Stimulated activated CD8-positive, alpha-beta memory T cell treated with anti-CD3 and anti-CD28 coated beads, Interleukin-12 subunit alpha, Interleukin-12 subunit beta, amount 100 ng/mL, for 24 hours (primary cell): ENCODE results near the gene USP10.
"Not testable (repeated sequence)": the region's sequence is repeated elsewhere in the genome, so short reads cannot be mapped to it uniquely, and the experiment has no call there.

Experiments used
- DNase-seq: peaks from one replicate; pipeline ENCODE4 v3.0.0-alpha.2; 2020; ENCODE audit errors: extremely low read depth

The USP10 gene

GRCh38 chr16:84728853-84729424, 29.1 kb downstream of the USP10 start:
- DNase-seq = no peak

- no peak for DNase-seq
These were observed 30.0 kb downstream of the USP10 start for GRCh38 chr16:84729716-84730320.

GRCh38 chr16:84730406-84731106, 30.8 kb downstream of the USP10 start:
- no peak for DNase-seq

- not testable (repeated sequence) for DNase-seq
These were observed 32.5 kb downstream of the USP10 start for GRCh38 chr16:84732332-84732673.

DNA sequence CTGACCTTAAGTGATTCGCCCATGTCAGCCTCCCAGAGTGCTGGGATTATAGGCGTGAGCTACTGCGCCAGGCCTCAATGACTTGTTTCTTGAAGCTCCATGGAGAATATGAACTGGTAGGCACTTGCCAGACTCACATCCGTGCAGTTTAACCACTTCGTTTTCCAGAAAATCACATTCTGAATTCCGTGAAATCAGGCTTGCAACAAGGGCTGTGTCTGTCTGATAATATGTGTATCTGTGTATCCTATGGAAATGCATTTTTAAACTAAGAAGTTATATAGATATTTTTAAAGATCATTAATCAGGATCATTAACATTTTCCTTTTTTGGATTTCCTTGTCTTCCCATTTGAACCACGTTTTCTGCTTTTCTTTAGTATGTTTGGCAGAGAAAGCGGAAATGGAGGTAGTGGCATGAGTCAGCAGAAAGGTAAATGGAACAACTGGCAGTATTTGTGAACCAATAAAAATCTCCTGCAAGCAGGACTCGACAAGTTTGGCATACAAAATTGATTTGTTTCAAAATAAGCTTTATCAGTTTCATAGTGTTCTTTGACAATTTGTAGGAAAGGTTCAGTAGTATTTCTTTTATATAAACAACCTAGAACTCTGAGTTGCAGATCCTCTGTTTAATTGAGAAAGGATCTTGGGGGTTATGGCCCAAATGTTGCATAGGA, 33.0 kb downstream of the USP10 start:
- DNase-seq = no peak

GRCh38 chr16:84735849-84736586, 36.2 kb downstream of the USP10 start:
- DNase-seq = no peak

GRCh38 chr16:84737192-84738011, 37.6 kb downstream of the USP10 start:
- DNase-seq = no peak

DNA sequence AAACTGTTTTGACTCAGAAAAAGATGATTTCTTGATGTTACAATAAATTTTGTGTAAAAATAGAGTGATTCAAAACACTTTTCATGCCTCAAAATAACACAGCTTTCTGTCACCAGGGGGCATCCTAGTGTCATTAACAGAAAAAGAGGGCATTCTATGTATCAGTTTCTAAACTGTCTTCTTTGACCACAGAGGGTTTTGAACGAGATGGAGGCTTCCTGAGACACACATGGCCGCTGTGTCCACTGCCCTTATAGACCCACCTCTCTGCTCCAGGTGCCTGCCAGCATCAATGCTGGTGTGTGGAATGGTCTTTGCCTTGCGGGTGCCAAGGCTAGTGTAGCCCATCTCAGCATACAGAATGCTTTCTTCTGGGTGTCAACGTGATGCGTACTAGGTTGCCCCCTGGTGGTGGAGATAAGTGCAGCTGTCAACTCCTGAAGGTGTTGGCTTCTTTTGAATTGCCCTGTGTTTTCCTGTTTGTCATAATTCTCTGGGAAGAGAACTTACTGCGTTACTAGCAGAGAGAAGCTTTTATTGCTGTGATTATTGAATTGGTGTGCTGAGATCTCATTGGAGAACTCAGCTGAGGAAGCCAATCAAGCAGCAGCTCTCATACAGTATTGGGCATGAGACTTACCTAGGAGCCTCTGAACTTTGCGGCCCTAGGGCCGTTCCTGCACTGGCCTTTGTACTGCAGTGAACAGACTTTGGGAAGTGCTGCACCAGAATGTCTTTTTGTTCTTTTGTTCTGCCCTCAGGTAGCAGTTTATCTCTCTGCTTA, 38.6 kb downstream of the USP10 start:
- DNase-seq = peak; percentile 43

DNA sequence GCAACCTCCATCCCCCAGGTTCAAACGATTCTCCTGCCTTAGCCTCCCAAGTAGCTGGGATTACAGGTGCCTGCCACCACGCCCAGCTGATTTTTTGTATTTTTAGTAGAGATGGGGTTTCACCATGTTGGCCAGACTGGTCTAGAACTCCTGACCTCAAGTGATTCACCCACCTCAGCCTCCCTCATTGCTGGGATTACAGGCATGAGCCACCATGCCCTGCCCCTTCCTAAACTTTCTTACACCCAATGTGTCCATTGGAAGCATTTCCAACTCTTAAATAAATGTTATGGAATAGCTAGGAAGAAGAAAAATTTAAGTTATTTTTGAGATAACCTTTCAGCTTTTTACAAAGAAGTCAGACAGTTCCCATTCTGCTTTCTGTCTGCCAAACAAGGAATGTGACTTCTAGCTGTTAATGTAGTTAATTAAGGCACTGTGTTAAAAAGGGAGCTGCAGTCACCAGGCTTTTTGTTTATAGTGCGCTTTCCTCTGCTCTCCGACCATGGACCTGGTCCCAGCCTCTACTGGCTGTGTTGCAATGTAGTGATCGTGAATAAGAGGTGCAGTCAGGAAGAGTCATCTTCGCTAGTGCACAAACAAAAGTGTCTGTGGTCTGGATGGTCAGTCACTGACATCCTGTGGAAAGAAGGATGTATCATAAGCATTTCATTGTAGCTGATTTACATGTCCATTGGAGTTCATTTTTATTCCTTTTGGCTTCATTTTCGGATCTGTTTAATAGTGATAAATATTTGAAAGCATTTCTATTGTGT, 39.7 kb downstream of the USP10 start:
- DNase-seq = no peak

DNA sequence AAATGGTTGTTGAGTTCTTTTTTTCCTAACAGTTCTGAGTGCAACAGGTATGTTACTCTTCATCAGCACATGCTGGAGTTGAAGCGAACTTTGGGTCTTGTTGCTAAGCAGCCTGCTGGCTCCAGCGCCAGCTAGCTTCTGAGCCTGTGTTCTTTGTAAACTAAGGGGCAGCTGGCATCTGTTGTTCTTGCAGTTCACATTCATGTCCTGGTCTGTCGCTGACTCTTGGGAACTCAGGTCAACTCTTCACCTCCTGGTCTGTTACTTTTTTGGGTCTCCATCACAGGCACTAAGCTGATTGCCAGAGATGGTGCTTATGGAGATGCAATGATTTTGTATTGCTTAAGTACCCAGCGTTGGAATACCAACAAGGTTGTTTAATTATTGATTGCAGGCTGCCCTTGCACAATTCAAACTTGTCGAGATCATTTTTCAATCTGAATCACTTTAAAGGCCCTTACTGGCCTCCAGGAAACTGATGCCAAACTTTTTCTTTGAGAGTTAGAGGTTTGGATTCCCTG, 40.9 kb downstream of the USP10 start:
- no peak for DNase-seq

DNA sequence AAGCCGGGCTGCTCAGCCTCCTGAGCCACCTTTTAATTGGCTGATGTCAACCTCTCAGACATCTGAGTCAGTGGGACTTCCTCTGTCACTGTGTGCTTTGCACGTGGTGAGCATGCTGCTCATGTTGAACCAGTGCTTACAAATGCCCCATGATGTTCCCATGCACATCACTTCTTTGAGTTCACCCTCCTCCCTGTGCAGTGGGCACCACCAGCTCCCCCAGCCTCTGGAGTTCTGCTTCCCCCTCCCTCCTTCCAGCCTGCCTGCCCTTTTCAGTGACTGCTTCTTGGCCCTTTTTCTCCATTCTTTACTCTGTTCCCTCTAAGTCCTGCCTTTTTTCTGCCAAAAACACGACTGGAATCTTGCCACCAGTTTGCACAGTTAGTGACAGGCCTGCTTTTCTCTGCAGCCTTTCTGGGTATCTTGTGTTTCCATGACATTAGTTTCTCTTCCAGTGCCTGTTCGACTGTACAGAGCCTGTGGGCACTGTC, 41.6 kb downstream of the USP10 start:
- DNase-seq = no peak

DNA sequence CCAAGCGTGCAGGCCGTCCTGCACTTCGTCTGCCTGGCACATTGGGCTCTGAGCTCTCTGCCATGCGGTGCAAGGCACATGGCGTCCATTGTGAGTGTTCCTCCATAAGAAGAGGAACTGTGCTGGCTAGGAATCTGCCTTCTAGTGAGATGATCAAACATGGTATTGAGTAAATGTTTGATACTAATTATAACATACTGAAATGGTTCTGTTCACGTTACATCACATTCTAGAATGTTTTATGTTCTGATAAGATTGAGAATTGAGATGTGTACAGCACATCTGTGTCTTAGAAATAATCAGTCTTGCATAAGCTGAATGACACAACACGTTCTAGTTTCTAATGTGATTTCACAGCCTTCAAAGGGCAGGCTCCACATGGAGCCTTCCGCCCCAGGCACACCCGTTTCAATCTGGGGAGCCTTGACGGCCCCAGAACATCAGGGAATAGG, 42.9 kb downstream of the USP10 start:
- DNase-seq = no peak

DNA sequence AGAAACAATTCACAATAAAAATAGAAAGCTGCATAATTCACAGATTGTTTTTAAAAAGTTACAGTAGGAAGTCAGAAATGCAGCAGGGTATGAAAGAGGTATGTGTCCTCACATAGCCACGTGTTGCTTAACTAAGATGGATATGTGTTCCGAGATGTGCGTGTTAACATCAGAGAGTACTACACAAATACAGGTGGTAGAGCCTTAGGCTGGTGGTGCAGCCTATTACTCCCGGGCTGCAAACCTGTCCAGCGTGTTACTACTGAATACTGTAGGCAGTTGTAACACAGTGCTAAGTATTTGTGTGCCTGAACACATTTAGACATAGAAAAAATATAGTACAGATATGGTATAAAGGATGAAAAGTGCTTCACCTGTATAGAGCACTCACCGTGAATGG, 46.4 kb downstream of the USP10 start:
- no peak for DNase-seq

DNA sequence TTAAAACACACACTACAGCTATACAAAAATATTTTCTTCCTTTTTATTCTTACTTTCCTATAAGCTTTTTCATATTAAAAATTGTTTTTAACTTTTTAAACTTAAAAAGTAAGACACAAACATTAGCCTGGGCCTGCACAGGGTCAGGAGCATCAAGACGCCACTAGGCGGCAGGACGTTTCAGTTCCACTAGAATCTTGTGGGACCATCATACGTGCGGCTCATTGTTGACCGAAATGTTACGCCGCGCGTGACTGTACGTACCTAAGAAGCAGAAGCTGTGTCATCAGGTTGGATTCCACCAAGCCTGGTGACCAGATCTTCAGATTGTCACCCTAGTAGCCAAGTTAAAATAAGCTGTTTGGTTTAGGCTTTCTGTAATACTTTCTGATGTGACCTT, 47.1 kb downstream of the USP10 start:
- DNase-seq = no peak

DNA sequence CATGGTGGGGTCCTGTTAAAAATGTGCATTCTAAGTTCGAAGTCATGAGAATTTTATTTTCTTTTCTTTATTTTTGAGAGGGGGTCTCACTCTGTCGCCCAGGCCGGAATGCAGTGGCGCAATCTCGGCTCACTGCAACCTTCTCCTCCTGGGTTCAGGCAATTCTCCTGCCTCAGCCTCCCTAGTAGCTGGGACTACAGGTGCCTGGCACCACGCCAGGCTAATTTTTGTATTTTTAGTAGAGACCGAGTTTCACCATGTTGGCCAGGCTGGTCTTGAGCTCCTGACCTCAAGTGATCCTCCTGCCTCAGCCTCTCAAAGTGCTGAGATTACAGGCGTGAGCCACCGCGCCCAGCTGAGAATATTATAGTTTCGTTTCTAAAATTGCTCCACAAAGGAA, 48.4 kb downstream of the USP10 start:
- DNase-seq = not testable (repeated sequence)

DNA sequence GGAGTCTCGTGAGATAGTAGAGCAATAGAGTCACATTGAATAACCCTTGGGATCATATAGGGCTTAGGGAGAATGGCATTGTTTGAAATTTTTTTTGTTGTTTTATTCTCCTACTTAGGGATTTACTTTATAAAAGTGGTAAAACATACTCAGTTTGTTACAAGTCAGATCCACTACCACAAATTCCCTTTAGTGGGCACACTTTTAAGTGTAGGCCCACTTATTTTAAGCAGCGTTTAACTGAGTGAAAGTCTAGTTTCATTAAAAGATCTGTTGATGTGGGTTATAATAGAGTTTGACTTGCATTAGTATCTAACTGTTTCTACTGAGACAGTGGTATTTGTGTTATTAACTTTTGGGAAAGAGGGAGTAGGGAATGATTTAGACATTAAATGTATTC, 49.3 kb downstream of the USP10 start:
- no peak for DNase-seq

DNA sequence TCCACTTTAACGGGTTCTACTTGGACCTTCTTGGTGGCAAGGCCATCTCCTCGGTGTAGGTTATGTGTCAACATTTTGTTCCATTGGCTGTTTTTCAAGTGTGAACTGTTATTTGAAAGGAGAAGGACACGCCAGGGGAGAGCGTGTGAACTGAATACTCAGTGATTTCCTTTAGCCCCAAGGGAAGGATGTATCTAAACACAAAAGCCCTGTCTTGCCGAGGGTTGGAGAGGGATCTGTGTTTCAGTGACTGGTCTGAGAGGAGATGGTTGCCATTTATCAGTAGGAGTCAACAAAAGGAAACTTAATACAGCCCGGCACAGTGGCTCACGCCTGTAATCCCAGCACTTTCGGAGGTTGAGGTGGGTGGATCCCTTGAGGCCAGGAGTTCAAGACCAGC, 50.0 kb downstream of the USP10 start:
- DNase-seq = no peak

DNA sequence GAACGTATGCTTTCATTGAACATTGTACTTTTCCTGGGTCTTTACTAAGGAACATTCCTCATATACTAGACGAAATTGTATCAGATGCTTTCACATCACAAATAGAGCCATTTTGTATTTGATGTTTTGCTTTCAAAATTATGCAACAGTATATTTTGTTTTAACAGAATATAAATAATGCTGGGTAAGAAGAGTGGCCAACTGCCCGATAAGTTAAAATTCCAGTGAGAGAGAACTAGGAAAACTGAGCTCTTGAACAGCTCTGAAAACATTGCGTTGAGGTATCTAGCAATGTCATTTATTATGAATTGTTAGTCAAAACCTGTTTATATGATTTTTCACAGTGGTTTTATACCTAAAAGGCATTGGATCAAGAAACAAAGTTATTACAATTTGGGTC, 50.8 kb downstream of the USP10 start:
- no peak for DNase-seq

GRCh38 chr16:84751241-84751640, 51.4 kb downstream of the USP10 start:
- DNase-seq = no peak
